Activated CD8-positive, alpha-beta memory T cell treated with anti-CD3 and anti-CD28 coated beads, Interleukin-2, amount 50 U/mL, for 24 hours (primary cell): ENCODE measurements around the gene EHD4.

Source experiments
- DNase-seq: peaks from one replicate; pipeline ENCODE4 v3.0.0-alpha.2; 2020; ENCODE audit errors: extremely low read depth

EHD4 gene

GRCh38 chr15:41980654-41981323, 8.4 kb upstream of the EHD4 start:
- DNase-seq, result no peak

DNA sequence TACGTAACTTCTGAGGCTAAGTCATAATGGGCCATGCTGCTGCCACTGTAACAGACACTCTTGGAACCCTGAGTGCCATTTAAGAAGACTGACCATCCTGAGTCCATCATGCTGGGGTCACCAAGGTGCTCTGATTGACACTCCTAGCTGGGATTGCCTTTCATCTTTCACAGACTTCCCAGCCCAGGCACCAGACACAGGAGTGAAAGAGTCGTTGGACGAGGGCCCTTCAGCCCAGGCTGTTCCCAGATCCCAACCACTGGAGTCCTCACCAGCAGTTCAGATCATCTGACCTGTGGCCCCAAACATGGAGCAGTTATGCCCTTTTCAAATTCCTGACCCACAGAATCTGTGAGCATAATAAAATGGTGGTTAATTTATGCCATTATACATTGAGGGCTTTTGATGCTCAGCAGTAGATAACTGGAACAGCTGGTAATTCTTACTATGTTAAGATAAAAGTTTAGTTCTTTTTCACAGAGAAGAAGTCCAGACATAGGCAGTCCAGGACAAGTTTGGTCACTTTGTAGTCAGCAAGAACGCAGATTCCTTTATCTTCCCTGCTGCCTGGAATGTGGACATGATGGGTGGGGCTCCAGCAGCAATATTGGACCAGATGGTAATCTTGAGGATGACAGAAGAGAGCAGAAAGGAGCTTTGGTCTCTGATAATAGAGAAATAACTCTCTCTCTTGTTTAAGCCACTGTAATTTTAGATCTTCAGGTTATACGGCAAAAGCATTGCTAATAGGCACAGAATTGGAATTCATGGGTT, 7.3 kb upstream of the EHD4 start:
- no peak for DNase-seq

DNA sequence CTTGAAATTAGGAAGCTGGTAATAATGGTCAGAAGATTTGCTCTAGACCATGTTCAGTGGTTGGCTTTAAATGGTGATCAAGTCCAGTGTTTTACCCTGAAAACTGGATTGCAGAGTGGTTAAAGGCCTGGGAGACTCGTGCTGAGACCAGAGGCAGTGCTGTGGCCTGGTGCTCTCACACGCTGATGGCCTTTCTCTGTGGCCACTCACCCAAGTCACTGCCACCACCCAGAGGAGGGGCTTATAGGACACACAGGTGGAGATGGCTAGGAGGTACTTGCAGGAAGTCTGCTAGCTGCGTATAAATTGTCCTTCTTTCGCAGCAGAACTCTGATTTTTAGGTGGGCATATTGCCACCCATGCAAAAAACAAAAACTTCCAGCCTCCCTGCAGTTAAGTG, 6.2 kb upstream of the EHD4 start:
- no peak for DNase-seq

DNA sequence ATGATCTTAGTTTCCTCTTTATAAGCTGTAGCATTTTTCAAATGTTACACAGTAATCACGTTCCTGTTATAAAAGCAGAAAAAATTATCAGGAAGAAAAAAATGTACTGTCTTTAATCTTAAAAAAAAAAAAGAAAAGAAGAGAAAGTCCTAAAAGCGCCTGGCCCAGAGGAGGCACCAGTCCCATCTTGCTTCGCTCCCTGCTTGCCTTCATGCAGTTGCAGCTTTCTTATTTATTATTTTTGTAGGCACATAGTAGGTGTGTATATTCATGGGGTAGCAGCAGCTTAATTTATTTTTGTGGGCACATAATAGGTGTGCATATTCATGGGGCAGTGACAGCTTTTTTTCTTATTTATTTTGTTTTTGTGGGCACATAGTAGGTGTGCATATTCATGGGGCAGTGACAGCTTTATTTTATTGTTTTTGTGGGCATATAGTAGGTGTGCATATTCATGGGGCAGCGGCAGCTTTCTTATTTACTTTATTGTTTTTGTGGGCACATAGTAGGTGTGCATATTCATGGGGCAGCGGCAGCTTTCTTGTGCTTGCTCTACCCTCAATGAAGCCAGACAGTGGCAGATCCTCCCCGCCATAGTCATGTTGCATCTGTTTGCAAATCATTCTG, 5.5 kb upstream of the EHD4 start:
- DNase-seq, result no peak

DNA sequence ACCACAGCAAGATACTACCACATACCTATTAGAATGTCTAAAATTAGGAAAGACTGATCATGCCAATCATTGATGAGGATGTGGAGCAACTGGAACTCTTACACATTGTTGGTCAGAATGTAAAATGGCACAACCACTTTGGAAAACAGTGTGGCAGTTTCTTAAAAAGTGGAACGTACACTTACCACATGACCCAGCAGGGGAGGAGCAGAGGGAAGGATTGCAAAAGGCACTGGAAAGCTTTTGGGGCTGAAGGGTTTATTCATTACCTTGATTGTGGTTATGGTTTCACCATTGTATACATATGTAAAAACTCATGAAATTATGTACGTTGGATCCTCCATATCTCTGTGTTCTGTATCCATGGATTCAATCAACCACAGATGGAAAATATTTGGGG, 3.3 kb upstream of the EHD4 start:
- DNase-seq, result no peak

DNA sequence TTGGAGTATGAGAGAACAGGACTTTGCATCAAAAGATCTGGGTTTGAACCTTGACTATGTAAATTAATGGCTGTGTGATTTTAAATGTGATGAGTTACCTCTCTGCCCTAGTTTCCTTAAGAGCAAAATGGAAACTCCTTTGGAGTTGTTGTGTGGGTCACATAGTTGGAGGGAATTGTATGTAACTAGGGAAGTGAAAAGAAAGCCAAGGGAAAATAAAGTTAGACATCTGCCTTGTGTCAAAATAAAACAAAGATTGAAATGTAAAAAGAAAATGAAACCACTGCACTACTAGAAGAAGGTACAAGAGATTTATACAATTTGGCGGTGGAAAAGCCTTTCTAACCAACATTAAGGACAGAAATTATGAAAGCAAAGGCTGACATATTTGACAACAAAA, 1.7 kb upstream of the EHD4 start:
- no peak for DNase-seq

DNA sequence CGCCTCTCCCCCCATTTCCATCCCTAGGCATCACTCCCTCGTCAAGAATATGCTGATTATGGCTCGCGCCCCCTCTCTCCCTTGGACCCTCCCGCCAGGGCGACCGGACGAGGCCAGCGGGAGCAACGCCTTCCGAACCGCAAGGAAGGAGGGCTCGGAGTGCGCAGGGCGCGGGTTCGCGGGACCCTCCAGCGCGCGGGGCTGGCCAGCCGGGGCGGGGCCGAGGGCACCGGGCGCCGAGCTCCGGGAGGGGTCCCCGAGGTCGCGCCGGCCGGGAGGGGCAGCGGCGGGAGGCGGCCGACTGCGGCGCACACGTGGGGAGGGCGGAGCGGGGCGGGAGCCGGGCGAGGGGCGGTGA, 483 bp downstream of the EHD4 start:
- no peak for DNase-seq

- peak; percentile 33 for DNase-seq
Measured at GRCh38 chr15:41971089-41971894, 1.1 kb downstream of the EHD4 start.

DNA sequence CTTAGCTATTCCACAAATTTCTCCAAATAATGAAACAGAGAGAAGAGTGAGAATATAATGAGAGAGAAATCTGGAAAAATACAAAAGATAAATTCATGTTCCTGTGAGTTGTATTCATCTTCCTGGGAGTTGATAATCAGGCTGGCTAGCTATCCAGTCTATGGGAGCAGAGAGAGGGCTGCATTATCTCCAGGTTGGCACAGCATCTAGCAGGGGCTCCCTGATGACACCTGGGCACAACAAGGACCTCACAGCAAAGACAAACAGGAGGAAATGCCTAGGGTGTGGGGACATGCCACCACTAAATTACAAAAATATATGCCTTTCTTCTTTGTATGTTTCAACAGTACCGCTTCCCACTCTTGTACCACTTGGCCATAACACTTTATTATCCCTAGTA, 1.9 kb downstream of the EHD4 start:
- no peak for DNase-seq

DNA sequence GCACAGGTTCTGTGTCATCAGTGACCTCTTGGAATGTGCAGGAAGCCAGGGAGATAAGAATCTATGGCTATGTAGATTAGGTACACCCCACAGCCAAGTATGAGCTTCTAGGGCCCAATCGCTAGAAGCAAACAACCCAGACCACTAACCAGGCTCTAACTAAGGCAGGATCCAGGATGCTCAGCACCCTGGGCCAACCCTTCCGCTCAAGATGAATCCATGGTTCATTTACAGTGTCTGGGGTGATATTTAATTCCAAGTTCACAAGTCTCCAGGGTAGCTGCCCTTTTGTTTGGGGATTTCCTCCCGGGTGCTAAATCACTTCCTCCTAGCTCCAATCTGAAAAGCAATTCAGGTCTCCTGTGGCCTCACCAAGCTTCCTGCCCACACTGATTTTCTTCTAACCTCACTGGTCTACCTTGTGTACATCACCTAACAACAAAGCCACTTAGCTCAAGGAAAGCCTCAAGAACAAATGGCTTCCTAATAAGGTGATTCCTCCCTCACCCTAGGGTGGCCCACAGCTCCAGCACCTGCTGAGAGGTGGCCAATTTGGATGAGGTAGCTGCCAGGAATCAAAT, 2.4 kb downstream of the EHD4 start:
- DNase-seq, result no peak

DNA sequence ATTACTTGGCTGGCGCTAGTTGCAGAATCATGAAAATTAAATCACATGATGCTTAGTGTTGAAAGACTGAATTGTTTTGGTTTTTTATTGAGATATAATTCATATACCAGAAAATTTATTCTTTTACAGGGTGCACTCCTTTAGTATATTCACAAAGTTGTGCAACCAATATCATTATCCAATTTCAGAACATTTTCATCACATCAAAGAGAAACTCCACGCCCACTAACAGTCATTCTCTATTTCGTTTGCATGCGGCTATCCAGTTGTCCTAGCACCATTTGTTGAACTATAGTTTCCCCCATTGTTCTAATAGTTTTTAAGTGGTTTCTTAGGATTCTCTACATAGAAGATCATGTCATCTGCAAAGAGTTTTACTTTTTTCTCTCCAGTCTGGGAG, 3.7 kb downstream of the EHD4 start:
- DNase-seq, result no peak

DNA sequence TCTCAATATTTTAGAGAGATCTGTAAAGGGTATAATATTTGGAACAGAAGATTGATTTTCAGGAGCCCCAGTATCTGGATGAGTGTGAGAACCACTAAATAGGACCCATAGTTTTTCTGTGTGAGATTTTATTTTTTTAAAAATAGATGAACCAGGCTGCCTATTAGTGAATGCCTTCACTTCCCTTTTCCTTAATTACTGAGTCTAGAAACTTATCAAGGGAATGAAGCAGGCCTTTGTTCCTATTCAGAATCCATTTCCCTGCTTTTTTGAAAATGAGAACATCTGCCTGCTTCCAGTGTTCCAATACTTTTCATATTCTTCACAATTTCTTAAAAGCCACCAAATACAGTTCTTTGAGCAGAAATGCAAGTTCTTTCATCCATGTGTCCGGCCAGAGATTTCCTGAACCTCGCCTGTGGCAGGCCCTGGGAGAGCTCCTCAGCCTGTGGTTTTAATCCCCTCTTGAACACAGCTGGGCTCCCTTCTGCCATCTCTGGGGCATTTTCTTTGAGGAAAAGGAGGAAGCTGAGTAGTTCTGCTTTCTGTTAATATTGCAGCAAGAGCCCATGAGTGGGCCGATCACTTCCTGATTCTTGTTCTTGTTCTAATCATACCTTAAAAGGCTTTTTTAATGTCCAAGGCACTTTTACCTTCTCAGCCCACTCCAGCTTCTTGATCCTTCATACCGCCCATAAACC, 4.7 kb downstream of the EHD4 start:
- no peak for DNase-seq

GRCh38 chr15:41966920-41967465, 5.4 kb downstream of the EHD4 start:
- no peak for DNase-seq

GRCh38 chr15:41966414-41966812, 5.9 kb downstream of the EHD4 start:
- DNase-seq, result no peak

DNA sequence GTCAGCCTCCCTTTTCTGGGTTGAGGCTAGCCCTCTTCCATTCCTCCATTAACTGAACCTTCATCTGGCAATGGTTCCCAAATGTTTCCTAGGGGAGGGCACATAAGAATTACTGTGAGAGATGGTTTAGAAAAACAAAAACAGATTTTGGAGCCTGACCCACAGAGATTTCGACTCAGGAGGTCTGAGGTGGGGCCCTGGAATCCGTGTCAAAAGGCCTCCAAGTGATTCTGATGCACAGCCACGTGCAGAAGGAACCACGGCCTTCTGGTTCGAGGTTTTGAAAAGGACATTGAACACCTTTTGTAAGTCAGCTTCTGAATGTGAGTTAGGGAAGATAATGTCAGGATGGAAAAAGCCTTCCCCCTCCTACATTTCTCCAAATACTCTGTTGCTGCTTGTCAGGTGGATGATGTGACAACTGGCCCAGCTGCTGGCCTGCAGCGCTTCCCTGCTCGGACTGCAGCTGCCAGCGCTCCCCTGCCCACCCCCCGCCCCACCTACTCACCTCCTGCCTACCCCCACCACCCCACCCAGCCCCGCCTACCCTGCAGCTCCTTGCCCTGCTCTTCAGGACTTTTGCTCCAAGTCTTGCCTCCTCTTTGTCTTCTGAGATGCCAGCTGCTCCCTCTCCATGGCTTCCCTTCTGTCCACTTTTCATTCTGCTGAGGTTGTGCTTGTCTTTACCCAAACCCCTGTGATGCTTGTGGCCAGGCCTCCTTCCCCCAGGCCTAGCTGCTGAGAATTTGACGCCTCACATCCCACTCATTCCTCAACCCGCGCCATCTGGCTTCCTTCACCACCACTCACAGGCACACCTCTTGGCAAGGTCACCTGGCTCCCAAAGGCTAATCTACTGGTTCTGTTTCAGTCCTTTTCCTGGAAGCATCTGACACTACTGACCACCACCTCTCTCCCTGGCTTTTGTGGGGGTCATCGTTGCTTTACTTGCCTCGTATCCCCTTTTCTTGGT, 6.6 kb downstream of the EHD4 start:
- DNase-seq, result no peak

- DNase-seq, result no peak
Measured at GRCh38 chr15:41961595-41962202, 10.7 kb downstream of the EHD4 start.

DNA sequence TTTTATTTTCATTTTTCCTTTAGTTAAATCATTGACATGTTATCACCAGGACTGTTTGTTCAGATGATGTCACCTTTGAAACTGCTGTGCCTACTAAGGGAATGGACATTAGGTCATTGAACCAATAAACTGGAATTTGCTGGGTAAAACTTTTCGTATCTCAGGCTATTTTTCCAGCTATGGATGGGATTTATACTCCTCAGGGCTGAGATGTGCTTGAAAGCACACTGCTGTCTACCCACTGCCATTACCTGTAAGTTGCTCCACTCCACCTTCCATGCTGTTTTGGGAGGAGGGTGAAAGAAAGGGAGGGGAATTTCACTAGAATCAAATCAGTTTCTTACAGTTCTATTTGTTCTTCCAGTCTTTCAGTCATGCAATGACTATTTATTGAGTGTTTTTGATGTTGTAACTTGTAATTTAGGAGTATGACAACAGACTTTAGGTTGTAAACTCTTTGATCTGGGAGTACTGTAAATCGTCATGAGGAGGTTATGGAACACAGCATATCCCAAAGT, 11.3 kb downstream of the EHD4 start:
- no peak for DNase-seq

DNA sequence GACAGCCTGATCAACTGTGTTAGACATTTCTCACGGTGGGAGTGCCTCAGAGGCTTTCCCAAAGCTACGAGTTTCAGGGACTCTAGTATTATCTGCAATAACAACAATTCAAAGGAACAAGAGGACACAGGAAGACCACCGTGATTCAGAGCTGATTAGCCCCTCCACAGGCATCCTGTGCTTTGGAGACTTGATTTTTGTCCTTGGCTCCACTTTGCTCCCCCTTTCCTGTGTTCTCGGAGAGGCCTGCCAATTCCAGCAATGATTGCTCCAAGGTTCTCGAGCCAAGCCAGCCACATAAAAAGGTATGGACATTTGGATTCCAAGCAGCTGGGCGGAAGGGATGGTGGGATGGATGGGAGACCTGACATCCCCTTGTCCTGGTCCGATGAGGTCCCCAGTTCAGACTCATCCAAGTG, 14.3 kb downstream of the EHD4 start:
- no peak for DNase-seq
